ENCODE data around the gene FIGN. TPM values are rescaled to one million over a fixed set of nuclear protein-coding genes. Genes with fewer than 3 reads are reported as not detected.

Gene FIGN
- total and polyA plus RNA-seq, 5 donors from 2014 or later, result not detected

DNA sequence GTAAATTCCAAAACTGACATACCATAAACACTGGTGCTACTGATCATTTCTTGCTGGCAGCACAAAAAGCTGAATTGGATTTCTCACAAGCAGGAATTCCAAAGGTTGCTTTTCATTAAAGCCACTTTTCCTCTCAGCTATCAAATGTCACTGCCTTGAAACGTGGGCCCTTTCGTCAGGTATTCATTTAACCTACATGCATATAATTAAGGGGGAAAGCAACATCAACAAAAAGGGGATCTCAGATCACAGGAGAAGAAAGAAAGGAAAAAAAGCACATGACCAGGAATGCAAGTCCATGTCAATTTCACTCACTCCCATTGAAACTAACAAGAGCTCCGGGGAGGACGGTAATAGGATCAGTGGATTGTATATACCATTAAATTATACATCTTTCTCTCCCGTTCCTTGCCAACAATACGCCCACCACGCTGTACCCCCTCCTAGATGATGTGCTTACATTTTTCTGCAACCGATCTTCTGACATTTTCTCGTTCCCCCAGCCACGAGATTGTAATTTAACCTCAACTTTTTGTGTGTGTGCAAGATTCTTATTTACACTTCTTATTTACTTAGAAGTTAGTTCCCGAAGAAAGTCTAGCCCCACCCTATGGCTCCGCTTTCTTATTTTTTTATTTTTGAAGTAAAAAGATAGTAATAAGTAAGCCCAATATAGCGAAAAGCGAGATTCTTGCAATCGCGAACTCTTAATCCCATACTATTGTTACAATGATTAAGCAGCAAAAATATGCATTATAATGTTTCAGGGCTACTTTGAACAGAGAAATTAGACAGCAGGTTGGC lies 725 bp downstream of the FIGN start:
- Mint-ChIP-seq H3K36me3 (no peaks in the 10 kb centered on the region), H3K9me3 (peaks cover 0 to 14% (median 1%) of the 10 kb centered on the region in 7 donors), H3K27ac (no peak overlapping the region), H3K27me3 (peaks cover 11% of the 10 kb centered on the region), H3K4me1 (no peaks in the 10 kb centered on the region), H3K4me3 (no peak overlapping the region)
- DNase-seq (no peak), ATAC-seq (ENCODE audit: low read depth in 2 of 2) (no peak)
- no peak overlapping the region for H3K4me3 ChIP-seq (ENCODE audit: low read depth, low read length)
- H3K27me3 ChIP-seq (ENCODE audit: control insufficient read depth, insufficient read depth, low read length), result peaks cover 2% of the 10 kb centered on the region
- no peaks in the 10 kb centered on the region for H3K9me3 ChIP-seq (ENCODE audit: control insufficient read depth in 2 of 2, low read length in 2 of 2)
- H3K36me3 ChIP-seq (ENCODE audit: control insufficient read depth, insufficient read depth, low read length), result no peaks in the 10 kb centered on the region
- H3K4me1 ChIP-seq (ENCODE audit: control insufficient read depth, insufficient read depth, low read length, poor library complexity, severe bottlenecking), result no peaks in the 10 kb centered on the region
- H3K27ac ChIP-seq (ENCODE audit: insufficient read depth, low read length, poor library complexity, severe bottlenecking), result no peak overlapping the region

- no peak for ATAC-seq (ENCODE audit: low read depth in 2 of 2)
- peaks cover 0 to 14% (median 1%) of the 10 kb centered on the region in 7 donors for H3K9me3 Mint-ChIP-seq
These were observed 1.4 kb downstream of the FIGN start for GRCh38 chr2:163734401-163734800.

GRCh38 chr2:163733956-163734355 lies 1.9 kb downstream of the FIGN start:
- peaks cover 2% of the 10 kb centered on the region for H3K27me3 ChIP-seq (ENCODE audit: control insufficient read depth, insufficient read depth, low read length)
- H3K4me3 ChIP-seq (ENCODE audit: low read depth, low read length), result no peak overlapping the region
- H3K9me3 ChIP-seq (ENCODE audit: control insufficient read depth in 2 of 2, low read length in 2 of 2), result no peaks in the 10 kb centered on the region
- H3K4me1 ChIP-seq (ENCODE audit: control insufficient read depth, insufficient read depth, low read length, poor library complexity, severe bottlenecking), result no peaks in the 10 kb centered on the region
- Mint-ChIP-seq H3K27ac (no peak overlapping the region), H3K4me3 (no peak overlapping the region), H3K9me3 (peaks cover 0 to 14% (median 1%) of the 10 kb centered on the region in 7 donors), H3K4me1 (no peaks in the 10 kb centered on the region), H3K27me3 (peaks cover 11% of the 10 kb centered on the region), H3K36me3 (no peaks in the 10 kb centered on the region)
- no peaks in the 10 kb centered on the region for H3K36me3 ChIP-seq (ENCODE audit: control insufficient read depth, insufficient read depth, low read length)
- no peak overlapping the region for H3K27ac ChIP-seq (ENCODE audit: insufficient read depth, low read length, poor library complexity, severe bottlenecking)
- DNase-seq (no peak), ATAC-seq (ENCODE audit: low read depth in 2 of 2) (no peak)

More at GRCh38 chr2:163734401-163734800, 1.4 kb downstream of the FIGN start:
- no peaks in the 10 kb centered on the region for H3K4me1 Mint-ChIP-seq
- H3K36me3 Mint-ChIP-seq, result no peaks in the 10 kb centered on the region
- no peaks in the 10 kb centered on the region for H3K4me1 ChIP-seq (ENCODE audit: control insufficient read depth, insufficient read depth, low read length, poor library complexity, severe bottlenecking)
- no peak for DNase-seq
- no peak overlapping the region for H3K27ac Mint-ChIP-seq
- H3K4me3 Mint-ChIP-seq, result no peak overlapping the region
- H3K36me3 ChIP-seq (ENCODE audit: control insufficient read depth, insufficient read depth, low read length), result no peaks in the 10 kb centered on the region
- no peak overlapping the region for H3K4me3 ChIP-seq (ENCODE audit: low read depth, low read length)
- H3K27ac ChIP-seq (ENCODE audit: insufficient read depth, low read length, poor library complexity, severe bottlenecking), result no peak overlapping the region
- no peaks in the 10 kb centered on the region for H3K9me3 ChIP-seq (ENCODE audit: control insufficient read depth in 2 of 2, low read length in 2 of 2)
- H3K27me3 Mint-ChIP-seq, result peaks cover 11% of the 10 kb centered on the region
- peaks cover 2% of the 10 kb centered on the region for H3K27me3 ChIP-seq (ENCODE audit: control insufficient read depth, insufficient read depth, low read length)

GRCh38 chr2:163733301-163733938 lies 2.4 kb downstream of the FIGN start:
- Mint-ChIP-seq H3K9me3 (peaks cover 0 to 14% (median 1%) of the 10 kb centered on the region in 7 donors), H3K4me3 (no peak overlapping the region), H3K27ac (no peak overlapping the region), H3K4me1 (no peaks in the 10 kb centered on the region), H3K36me3 (no peaks in the 10 kb centered on the region), H3K27me3 (peaks cover 11% of the 10 kb centered on the region)
- Histone ChIP-seq H3K36me3 (ENCODE audit: control insufficient read depth, insufficient read depth, low read length) (no peaks in the 10 kb centered on the region), H3K9me3 (ENCODE audit: control insufficient read depth in 2 of 2, low read length in 2 of 2) (no peaks in the 10 kb centered on the region), H3K27me3 (ENCODE audit: control insufficient read depth, insufficient read depth, low read length) (peaks cover 2% of the 10 kb centered on the region), H3K4me1 (ENCODE audit: control insufficient read depth, insufficient read depth, low read length, poor library complexity, severe bottlenecking) (no peaks in the 10 kb centered on the region), H3K4me3 (ENCODE audit: low read depth, low read length) (no peak overlapping the region), H3K27ac (ENCODE audit: insufficient read depth, low read length, poor library complexity, severe bottlenecking) (no peak overlapping the region)
- ATAC-seq (ENCODE audit: low read depth in 2 of 2) (no peak), DNase-seq (no peak)

- Mint-ChIP-seq H3K27me3 (peaks cover 11% of the 10 kb centered on the region), H3K36me3 (no peaks in the 10 kb centered on the region), H3K9me3 (peaks cover 0 to 14% (median 1%) of the 10 kb centered on the region in 7 donors), H3K4me3 (no peak overlapping the region), H3K27ac (no peak overlapping the region), H3K4me1 (no peaks in the 10 kb centered on the region)
- Histone ChIP-seq H3K27me3 (ENCODE audit: control insufficient read depth, insufficient read depth, low read length) (peaks cover 2% of the 10 kb centered on the region), H3K27ac (ENCODE audit: insufficient read depth, low read length, poor library complexity, severe bottlenecking) (no peak overlapping the region), H3K9me3 (ENCODE audit: control insufficient read depth in 2 of 2, low read length in 2 of 2) (no peaks in the 10 kb centered on the region), H3K36me3 (ENCODE audit: control insufficient read depth, insufficient read depth, low read length) (no peaks in the 10 kb centered on the region), H3K4me3 (ENCODE audit: low read depth, low read length) (no peak overlapping the region), H3K4me1 (ENCODE audit: control insufficient read depth, insufficient read depth, low read length, poor library complexity, severe bottlenecking) (no peaks in the 10 kb centered on the region)
- ATAC-seq (ENCODE audit: low read depth in 2 of 2) (no peak), DNase-seq (no peak)
These were observed 3.1 kb downstream of the FIGN start for GRCh38 chr2:163732727-163733126.

GRCh38 chr2:163731735-163732134 lies 4.1 kb downstream of the FIGN start:
- ATAC-seq (ENCODE audit: low read depth in 2 of 2) (no peak), DNase-seq (no peak)
- no peaks in the 10 kb centered on the region for H3K9me3 ChIP-seq (ENCODE audit: control insufficient read depth in 2 of 2, low read length in 2 of 2)
- Mint-ChIP-seq H3K36me3 (no peaks in the 10 kb centered on the region), H3K9me3 (peaks cover 0 to 11% (median 1%) of the 10 kb centered on the region in 7 donors), H3K4me1 (no peaks in the 10 kb centered on the region), H3K27ac (no peak overlapping the region), H3K4me3 (no peak overlapping the region), H3K27me3 (peaks cover 11% of the 10 kb centered on the region)
- H3K4me1 ChIP-seq (ENCODE audit: control insufficient read depth, insufficient read depth, low read length, poor library complexity, severe bottlenecking), result no peaks in the 10 kb centered on the region
- no peaks in the 10 kb centered on the region for H3K36me3 ChIP-seq (ENCODE audit: control insufficient read depth, insufficient read depth, low read length)
- no peak overlapping the region for H3K27ac ChIP-seq (ENCODE audit: insufficient read depth, low read length, poor library complexity, severe bottlenecking)
- no peak overlapping the region for H3K4me3 ChIP-seq (ENCODE audit: low read depth, low read length)
- peaks cover 2% of the 10 kb centered on the region for H3K27me3 ChIP-seq (ENCODE audit: control insufficient read depth, insufficient read depth, low read length)

- no peaks in the 10 kb centered on the region for H3K4me1 ChIP-seq (ENCODE audit: control insufficient read depth, insufficient read depth, low read length, poor library complexity, severe bottlenecking)
- H3K4me1 Mint-ChIP-seq, result no peaks in the 10 kb centered on the region
- no peak overlapping the region for H3K27ac Mint-ChIP-seq
- H3K27me3 Mint-ChIP-seq, result peaks cover 7% of the 10 kb centered on the region
- no peak overlapping the region for H3K4me3 ChIP-seq (ENCODE audit: low read depth, low read length)
- DNase-seq (no peak), ATAC-seq (ENCODE audit: low read depth in 2 of 2) (no peak)
- H3K9me3 Mint-ChIP-seq, result peaks cover 0 to 11% (median 0%) of the 10 kb centered on the region in 7 donors
- no peaks in the 10 kb centered on the region for H3K27me3 ChIP-seq (ENCODE audit: control insufficient read depth, insufficient read depth, low read length)
- H3K36me3 ChIP-seq (ENCODE audit: control insufficient read depth, insufficient read depth, low read length), result no peaks in the 10 kb centered on the region
- no peaks in the 10 kb centered on the region for H3K9me3 ChIP-seq (ENCODE audit: control insufficient read depth in 2 of 2, low read length in 2 of 2)
- H3K36me3 Mint-ChIP-seq, result no peaks in the 10 kb centered on the region
- no peak overlapping the region for H3K27ac ChIP-seq (ENCODE audit: insufficient read depth, low read length, poor library complexity, severe bottlenecking)
- no peak overlapping the region for H3K4me3 Mint-ChIP-seq
These were observed 5.3 kb downstream of the FIGN start for GRCh38 chr2:163730556-163730955.

Data from CD4-positive, CD25-positive, alpha-beta regulatory T cell (primary cell).